HS-27A (cell line): ENCODE data around the gene USP5.

ENCODE experiments used
- DNase-seq: peaks from one replicate; pipeline ENCODE4 v3.0.0-alpha.2; 2012; ENCODE audit warnings: low read depth, missing footprints

The USP5 gene

GRCh38 chr12:6825398-6826124, 26.4 kb upstream of the USP5 start:
- DNase-seq: peak; percentile 48

GRCh38 chr12:6826125-6826733, 25.7 kb upstream of the USP5 start:
- no peak for DNase-seq

- no peak for DNase-seq
Measured at GRCh38 chr12:6826734-6827436, 25.1 kb upstream of the USP5 start.

GRCh38 chr12:6827437-6827911, 24.5 kb upstream of the USP5 start:
- peak; percentile 82 for DNase-seq

GRCh38 chr12:6827982-6828780, 23.8 kb upstream of the USP5 start, which contains the start of gene P3H3:
P3H3 (plus strand) TSS chr12:6828407; CDS start chr12:6828441, 34 bp downstream.
- peak; percentile 52 for DNase-seq

- DNase-seq: no peak
Measured at GRCh38 chr12:6828781-6829535, 23.0 kb upstream of the USP5 start.

GRCh38 chr12:6829536-6830220, 22.3 kb upstream of the USP5 start:
- DNase-seq: peak; percentile 35

GRCh38 chr12:6830286-6830890, 21.6 kb upstream of the USP5 start:
- DNase-seq: no peak

- DNase-seq: no peak
Measured at GRCh38 chr12:6830999-6831398, 21.0 kb upstream of the USP5 start.

- DNase-seq: no peak
Measured at GRCh38 chr12:6831450-6831995, 20.4 kb upstream of the USP5 start.

GRCh38 chr12:6832125-6832524, 19.8 kb upstream of the USP5 start:
- no peak for DNase-seq

- no peak for DNase-seq
Measured at GRCh38 chr12:6833189-6833890, 18.6 kb upstream of the USP5 start.

GRCh38 chr12:6834254-6834653, 17.7 kb upstream of the USP5 start:
- DNase-seq: no peak

- no peak for DNase-seq
Measured at GRCh38 chr12:6834873-6835272, 17.1 kb upstream of the USP5 start.

- no peak for DNase-seq
Measured at GRCh38 chr12:6836851-6837250, 15.1 kb upstream of the USP5 start.

- no peak for DNase-seq
Measured at GRCh38 chr12:6837370-6838060, 14.4 kb upstream of the USP5 start.

- DNase-seq: no peak
Measured at GRCh38 chr12:6838854-6839253, 13.1 kb upstream of the USP5 start.

- DNase-seq: no peak
Measured at GRCh38 chr12:6839482-6840201, 12.3 kb upstream of the USP5 start.
